H1 (cell line): ENCODE measurements around the gene NUP205. TPM values are rescaled to one million over a fixed set of nuclear protein-coding genes. Genes with fewer than 3 reads are reported as not detected.

ENCODE experiments used
- CTCF ChIA-PET: fragments of 300-600 bp; sonication (Branson Sonifier 250); formaldehyde crosslinking; loops from one replicate; lab custom pipeline; 2021; ENCODE audit not compliant: partially characterized antibody; lab: Charles Lee
- POLR2A ChIA-PET: fragments of 300-600 bp; sonication (Branson Sonifier 250); formaldehyde crosslinking; loops from one replicate; lab custom pipeline; 2021; ENCODE audit warnings: inconsistent platforms; ENCODE audit not compliant: partially characterized antibody; lab: Charles Lee
- DNase-seq, 2 experiments: peaks; one replicate each; pipeline versions ENCODE4 v3.0.0 to v3.0.0-alpha.2; 2010 to 2022; ENCODE audit warnings: low spot score in 2 of 2, low read depth in 1 of 2, mixed read lengths in 1 of 2
- FAIRE-seq: peaks from 2 replicates; lab custom pipeline; 2011; peaks lifted over from hg19 to GRCh38; lab: Jason Lieb, UNC
- H2AFZ ChIP-seq: 2 replicates; pipeline ENCODE4 v1.8.1; 2012; ENCODE audit warnings: low read length, inconsistent platforms
- H2AK5ac ChIP-seq: 2 replicates; pipeline ENCODE4 v1.6.1; 2013; ENCODE audit warnings: low read depth, low read length
- H2BK120ac ChIP-seq: replicated peaks from 2 replicates; pipeline ENCODE3; 2013; ENCODE audit warnings: low read depth, low read length, inconsistent platforms
- H2BK12ac ChIP-seq: 2 replicates; pipeline ENCODE4 v1.6.1; 2013; ENCODE audit warnings: low read depth, low read length
- H2BK15ac ChIP-seq: 2 replicates; pipeline ENCODE4 v1.6.1; 2013; ENCODE audit warnings: low read length
- H2BK20ac ChIP-seq: 2 replicates; pipeline ENCODE4 v1.6.1; 2013; ENCODE audit warnings: low read length
- H2BK5ac ChIP-seq: 2 replicates; pipeline ENCODE4 v1.6.1; 2013; ENCODE audit warnings: low read depth, low read length
- H3K14ac ChIP-seq: 2 replicates; pipeline ENCODE4 v1.6.1; 2013; ENCODE audit warnings: inconsistent platforms; ENCODE audit not compliant: insufficient read length
- H3K18ac ChIP-seq: 2 replicates; pipeline ENCODE4 v1.6.1; 2013; ENCODE audit warnings: low read length; ENCODE audit errors: extremely low read depth
- H3K23ac ChIP-seq: 2 replicates; pipeline ENCODE4 v1.6.1; 2013; ENCODE audit warnings: inconsistent platforms; ENCODE audit not compliant: insufficient read length
- H3K23me2 ChIP-seq: 2 replicates; pipeline ENCODE4 v1.6.1; 2013; ENCODE audit warnings: low read depth, low read length
- H3K27ac ChIP-seq: 2 replicates; pipeline ENCODE4 v1.6.1; 2011; ENCODE audit warnings: low read depth, low read length, inconsistent platforms
- H3K27me3 ChIP-seq, 4 experiments: replicated peaks in 1 of 4; 1 replicate in 1 of 4; 2 replicates in 3 of 4; pipeline versions ENCODE4 v1.6.1 to v1.8.1; 2011 to 2013; ENCODE audit warnings: low read length in 3 of 4, mild to moderate bottlenecking in 3 of 4, inconsistent platforms in 2 of 4, mixed read lengths in 2 of 4, moderate library complexity in 1 of 4; ENCODE audit not compliant: control insufficient read depth in 3 of 4, insufficient read depth in 3 of 4; ENCODE audit errors: extremely low read depth in 1 of 4
- H3K36me3 ChIP-seq, 4 experiments: 2 replicates each; pipeline versions ENCODE4 v1.6.1 to v1.8.1; 2011 to 2013; ENCODE audit warnings: mild to moderate bottlenecking in 4 of 4, low read length in 3 of 4, moderate library complexity in 2 of 4, control low read depth in 1 of 4, inconsistent platforms in 1 of 4; ENCODE audit not compliant: insufficient read depth in 4 of 4, control insufficient read depth in 2 of 4
- H3K4ac ChIP-seq: replicated peaks from 2 replicates; pipeline ENCODE3; 2013; ENCODE audit warnings: low read length, low read depth, mixed read lengths, inconsistent platforms; ENCODE audit not compliant: insufficient read length
- H3K4me1 ChIP-seq, 4 experiments: replicated peaks in 1 of 4; 1 replicate in 1 of 4; 2 replicates in 3 of 4; pipeline versions ENCODE4 v1.6.1 to v1.8.1; 2011 to 2013; ENCODE audit warnings: low read length in 3 of 4, inconsistent platforms in 2 of 4, mixed read lengths in 1 of 4; ENCODE audit not compliant: insufficient read depth in 4 of 4, control insufficient read depth in 3 of 4
- H3K4me2 ChIP-seq, 2 experiments: 2 replicates each; pipeline versions ENCODE4 v1.6.1 to v1.8.1; 2011 to 2013; ENCODE audit warnings: low read depth in 2 of 2, low read length in 2 of 2, control low read depth in 1 of 2, inconsistent platforms in 1 of 2, mild to moderate bottlenecking in 1 of 2; ENCODE audit not compliant: insufficient read depth in 1 of 2
- H3K4me3 ChIP-seq, 4 experiments: fragments of 200-600, 300-600 bp in 1 of 4; sonication (generic), shearing (Covaris generic), sonication (Bioruptor Twin) in 1 of 4; 2 replicates each; pipeline versions ENCODE4 v1.5.1 to v1.8.1; 2011 to 2016; ENCODE audit warnings: low read length in 4 of 4, low read depth in 3 of 4, control low read depth in 2 of 4, inconsistent platforms in 2 of 4, mild to moderate bottlenecking in 2 of 4, mixed read lengths in 1 of 4, moderate library complexity in 1 of 4; ENCODE audit not compliant: insufficient read depth in 2 of 4; ENCODE audit errors: extremely low read depth in 1 of 4
- H3K56ac ChIP-seq: replicated peaks from 2 replicates; pipeline ENCODE3; 2013; ENCODE audit warnings: low read depth, mild to moderate bottlenecking, mixed read lengths, low read length, inconsistent platforms; ENCODE audit not compliant: insufficient read length
- H3K79me1 ChIP-seq: 2 replicates; pipeline ENCODE4 v1.6.1; 2013; ENCODE audit warnings: low read depth, low read length, control low read depth
- H3K79me2 ChIP-seq, 2 experiments: 2 replicates each; pipeline versions ENCODE4 v1.6.1 to v1.8.1; 2012 to 2013; ENCODE audit warnings: low read length in 2 of 2, mild to moderate bottlenecking in 2 of 2, inconsistent platforms in 1 of 2; ENCODE audit not compliant: insufficient read depth in 2 of 2, control insufficient read depth in 1 of 2
- H3K9ac ChIP-seq, 4 experiments: replicated peaks in 1 of 4; 1 replicate in 1 of 4; 2 replicates in 3 of 4; pipeline versions ENCODE4 v1.6.1 to v1.8.1; 2011 to 2013; ENCODE audit warnings: low read depth in 3 of 4, low read length in 3 of 4, control low read depth in 2 of 4, mild to moderate bottlenecking in 2 of 4, moderate library complexity in 2 of 4, inconsistent platforms in 1 of 4; ENCODE audit errors: extremely low read depth in 1 of 4
- H3K9me3 ChIP-seq, 2 experiments: 2 replicates each; pipeline versions ENCODE4 v1.6.1 to v1.8.1; 2012 to 2013; ENCODE audit warnings: mild to moderate bottlenecking in 2 of 2, moderate library complexity in 2 of 2, control low read depth in 1 of 2, inconsistent platforms in 1 of 2, low read depth in 1 of 2, low read length in 1 of 2, mixed read lengths in 1 of 2; ENCODE audit not compliant: insufficient read depth in 2 of 2
- H4K20me1 ChIP-seq, 2 experiments: replicated peaks in 1 of 2; 2 replicates each; pipeline versions ENCODE3 to v1.8.1; 2011 to 2013; ENCODE audit warnings: inconsistent platforms in 2 of 2, low read length in 2 of 2, mild to moderate bottlenecking in 1 of 2; ENCODE audit not compliant: insufficient read depth in 2 of 2, control insufficient read depth in 1 of 2
- H4K5ac ChIP-seq: 2 replicates; pipeline ENCODE4 v1.6.1; 2013; ENCODE audit warnings: low read length, low read depth, mixed read lengths, inconsistent platforms; ENCODE audit not compliant: insufficient read length
- H4K8ac ChIP-seq: 2 replicates; pipeline ENCODE4 v1.8.0; 2013; ENCODE audit warnings: mild to moderate bottlenecking, moderate library complexity, low read length, inconsistent platforms; ENCODE audit not compliant: insufficient read depth; ENCODE audit errors: extremely low read depth
- H4K91ac ChIP-seq: replicated peaks from 2 replicates; pipeline ENCODE3; 2013; ENCODE audit warnings: low read length, mixed read lengths, inconsistent platforms; ENCODE audit not compliant: insufficient read length
- ASH2L ChIP-seq: fragments of 200-600, 300-600 bp; sonication (generic); IDR thresholded peaks from one replicate; pipeline ENCODE4 v1.7.1; 2017; ENCODE audit warnings: low read length
- CREB1 ChIP-seq: IDR thresholded peaks from 2 replicates; pipeline ENCODE4 v1.6.1; 2012; ENCODE audit warnings: inconsistent platforms
- CTBP2 ChIP-seq: IDR thresholded peaks from 2 replicates; pipeline ENCODE4 v1.7.0; 2011; ENCODE audit warnings: borderline replicate concordance, mild to moderate bottlenecking, moderate library complexity, mixed read lengths, low read length; ENCODE audit not compliant: insufficient read depth, insufficient read length
- EZH2 ChIP-seq: fragments of 200-600 bp; sonication (generic); IDR thresholded peaks from 2 replicates; pipeline ENCODE4 v1.7.1; 2012; ENCODE audit warnings: low read depth, mild to moderate bottlenecking, moderate library complexity, low read length, inconsistent platforms; ENCODE audit not compliant: severe bottlenecking
- SIRT6 ChIP-seq: IDR thresholded peaks from one replicate; pipeline ENCODE4 v1.7.1; 2012; ENCODE audit warnings: low read length, inconsistent platforms
- SIX5 ChIP-seq: IDR thresholded peaks from 2 replicates; pipeline ENCODE4 v1.6.1; 2011; ENCODE audit warnings: mild to moderate bottlenecking, low read depth, low read length
- SUZ12 ChIP-seq: fragments of 200-600 bp; sonication (generic); IDR thresholded peaks from 2 replicates; pipeline ENCODE4 v1.6.1; 2012; ENCODE audit warnings: mild to moderate bottlenecking, inconsistent platforms, low read length, moderate library complexity, mixed read lengths
- TAF1 ChIP-seq: IDR thresholded peaks from 2 replicates; pipeline ENCODE4 v1.6.1; 2011; ENCODE audit warnings: mild to moderate bottlenecking, low read depth, low read length
- TEAD4 ChIP-seq: IDR thresholded peaks from 2 replicates; pipeline ENCODE4 v1.6.1; 2012; ENCODE audit warnings: low read depth, low read length, inconsistent platforms, mixed read lengths
- polyA plus RNA-seq, 7 experiments: library from polyadenylated mRNA; depleted of rRNA in 3 of 7; stranded (reverse) in 5 of 7; unstranded in 2 of 7; fragments of >200 nt in 5 of 7; fragments of 200-250 nt in 2 of 7; gene quantifications; 1 replicate in 5 of 7; 2 replicates in 1 of 7; 4 replicates in 1 of 7; pipeline versions ENCODE4 v1.2.1 to v1.2.3, GENCODE V29; 2011 to 2013; ENCODE audit warnings: missing spikeins in 2 of 7, mixed read lengths in 2 of 7
- total RNA-seq: library from RNA; stranded (reverse); fragmentation: NEBNext Ultra II Directional; extraction: Animal tissue kit (Norgen Biotek cat#: 25700); gene quantifications from 2 replicates; pipeline ENCODE4 v1.2.1, GENCODE V29; 2021
- TF ChIP-seq, protein P1 (sequence below): IDR thresholded peaks from 2 replicates; pipeline ENCODE4 v1.6.1; 2011; ENCODE audit warnings: low read depth, mild to moderate bottlenecking, low read length; ENCODE audit not compliant: insufficient read depth

The NUP205 gene
- total and polyA plus RNA-seq, 2 of the 8 experiments (the other 6 are each of a cell fraction or from before 2014, with no cell fraction given): 148 to 216 TPM

DNA sequence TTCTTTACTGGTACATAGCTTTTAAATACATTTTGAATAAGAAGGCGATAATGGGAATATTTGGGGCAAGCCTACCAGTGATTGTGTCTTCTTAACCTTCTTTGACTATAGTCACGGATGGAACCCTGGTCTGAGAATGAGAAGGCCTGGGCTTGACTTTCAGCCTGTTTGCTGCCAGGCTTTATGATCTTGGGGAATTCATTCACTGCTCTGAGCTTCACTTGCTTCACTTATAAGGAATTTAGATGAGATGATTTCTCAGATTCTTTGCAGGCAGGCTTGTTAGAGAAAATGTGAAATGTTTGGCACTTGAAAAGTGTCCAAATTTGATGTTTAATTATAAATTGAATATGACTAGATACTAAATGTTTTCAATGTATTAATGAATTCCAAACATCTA is 42.5 kb downstream of the NUP205 start (continued):
- no peak for TF ChIP-seq SIX5

DNA sequence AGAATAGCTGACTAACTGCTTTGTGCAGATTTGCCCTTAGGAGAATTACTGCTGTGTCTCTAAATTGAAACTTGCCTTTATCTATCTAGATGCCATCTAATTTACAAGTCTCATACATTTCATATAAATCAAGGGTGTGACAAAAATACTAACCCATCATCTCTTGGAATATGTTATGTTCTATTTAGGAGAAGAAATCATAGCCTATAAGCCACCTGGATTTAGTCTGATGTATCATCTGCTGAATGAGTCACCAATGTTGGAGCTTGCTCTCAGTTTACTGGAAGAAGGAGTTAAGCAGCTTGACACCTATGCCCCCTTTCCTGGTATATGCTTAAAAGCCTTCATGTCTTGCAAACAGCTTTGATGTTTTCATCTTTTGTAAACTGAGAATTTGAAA is 43.5 kb downstream of the NUP205 start:
- Histone ChIP-seq H3K9ac (no peak overlapping the region), H2BK12ac (no peak overlapping the region), H3K27ac (no peak overlapping the region), H3K4me1 (no peaks in the 10 kb centered on the region), H4K20me1 (no peaks in the 10 kb centered on the region), H4K8ac (no peak overlapping the region), H3K18ac (no peak overlapping the region), H3K4me2 (no peak overlapping the region), H2BK5ac (no peak overlapping the region), H3K4ac (no peak overlapping the region), H2BK20ac (no peak overlapping the region), H3K4me3 (no peak overlapping the region), H3K23me2 (no peaks in the 10 kb centered on the region), H2AK5ac (no peak overlapping the region), H3K56ac (no peak overlapping the region), H3K79me2 (no peaks in the 10 kb centered on the region), H3K27me3 (no peaks in the 10 kb centered on the region), H2BK15ac (no peak overlapping the region), H4K91ac (no peak overlapping the region), H3K79me1 (no peaks in the 10 kb centered on the region), H2AFZ (no peak overlapping the region), H3K23ac (no peak overlapping the region), H3K9me3 (no peaks in the 10 kb centered on the region), H2BK120ac (no peak overlapping the region), H3K36me3 (peaks cover 8 to 90% (median 71%) of the 10 kb centered on the region in 4 experiments; a peak in 7 of 8 replicates), H3K14ac (no peak overlapping the region), H4K5ac (no peak overlapping the region)
- FAIRE-seq: no peak
- TF ChIP-seq CREB1 (no peak), CTBP2 (no peak), TEAD4 (no peak), SIRT6 (no peak), EZH2 (no peak), TAF1 (no peak), SUZ12 (no peak), ASH2L (no peak)
- TF ChIP-seq, protein P1, sequence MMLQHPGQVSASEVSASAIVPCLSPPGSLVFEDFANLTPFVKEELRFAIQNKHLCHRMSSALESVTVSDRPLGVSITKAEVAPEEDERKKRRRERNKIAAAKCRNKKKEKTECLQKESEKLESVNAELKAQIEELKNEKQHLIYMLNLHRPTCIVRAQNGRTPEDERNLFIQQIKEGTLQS: no peak
- ChIA-PET POLR2A (no interaction called here), CTCF (interaction anchor here (0.5 to 3.0 kb wide), 3 partner anchors 21 to 77 kb away, joined by 3 to 18 read pairs (median 16); no protein-coding TSS in a partner anchor)
- DNase-seq: no peak
